Pancreas (tissue), 10 donors: ENCODE measurements around the gene AOC1. TPM values are rescaled to one million over a fixed set of nuclear protein-coding genes. Genes with fewer than 3 reads are reported as not detected.

ENCODE experiments used
- ATAC-seq, 4 donors: fragments of 200-7000 bp; cut with Tn5 transposase; one replicate each; pipeline versions ENCODE4 v1.8.0 to v1.9.1; 2020; ENCODE audit warnings: mild to moderate bottlenecking in 4 of 4, moderate library complexity in 4 of 4
- DNase-seq, 6 donors: peaks; one replicate each; pipeline ENCODE4 v3.0.0-alpha.2; 2020
- FAIRE-seq: peaks from 2 replicates; lab custom pipeline; 2012; peaks lifted over from hg19 to GRCh38; lab: Jason Lieb, UNC
- H3K27ac ChIP-seq, 4 donors: fragments of 200-600 bp; sonication (generic); 1 replicate in 3 of 4; 2 replicates in 1 of 4; pipeline versions ENCODE4 v1.5.0 to v1.8.0; 2020
- H3K27me3 ChIP-seq, 4 donors: fragments of 200-600 bp; one replicate each; pipeline ENCODE4 v1.8.0; 2021
- H3K36me3 ChIP-seq, 3 donors: fragments of 200-600 bp; sonication (generic) in 1 of 3; one replicate each; pipeline versions ENCODE4 v1.5.0 to v1.8.0; 2020 to 2021
- H3K4me1 ChIP-seq, 3 donors: fragments of 200-600 bp; one replicate each; pipeline ENCODE4 v1.8.0; 2021
- H3K4me3 ChIP-seq, 4 donors: fragments of 200-600 bp; sonication (generic) in 2 of 4; one replicate each; pipeline versions ENCODE4 v1.5.0 to v1.8.0; 2020 to 2021
- H3K9me3 ChIP-seq, 4 donors: fragments of 200-600 bp; one replicate each; pipeline ENCODE4 v1.8.0; 2021
- CTCF ChIP-seq, 4 donors: fragments of 200-600 bp; sonication (generic) in 3 of 4; IDR thresholded peaks; one replicate each; pipeline versions ENCODE4 v1.5.0 to v1.8.0; 2021; ENCODE audit warnings: antibody characterized with exemption in 4 of 4
- WGBS, 2 donors: extraction: QIAGEN DNeasy Blood & Tissue Kit; methylation state at CpG; one replicate each; pipeline ENCODE4 v1.1.7; 2013; 5-methylcytosine and 5-hydroxymethylcytosine counted together
- intact Hi-C, 3 donors: fragments of 100-400 bp; cut with DNase I; formaldehyde crosslinking; loops; one replicate each; pipeline versions ENCODE4 v1.11.1 to v1.14.2; 2022
- polyA plus RNA-seq, 2 donors: library from polyadenylated mRNA; stranded (reverse); fragments of 200-250 nt; gene quantifications; one replicate each; pipeline ENCODE4 v1.2.3, GENCODE V29; 2013
- total RNA-seq, 6 donors: library from RNA; stranded (reverse); fragmentation: NEBNext Ultra II Directional in 4 of 6; extraction: Animal tissue kit (Norgen Biotek cat#: 25700) in 4 of 6; gene quantifications; one replicate each; pipeline versions ENCODE4 v1.2.1 to v1.2.4, GENCODE V29; 2021 to 2023
- donor health status: healthy with polysubstance abuse.
- donor health status: DM: no; HTN: no; CAD: no; lungs with moderate emphysema.
- donor health status: DM: no; HTN: no; CAD: no.
- donor health status: control.
- donor health status: control.
- donor health status: Bipolar disorder and iron deficiency.
- donor health status: DM: yes; HTN: yes; CAD: no.
- donor health status: DM: no; HTN: no; CAD: no.
- donor health status: DM: no; HTN: no; CAD: no.
- donor health status: DM: yes; HTN: yes; CAD: no.

The AOC1 gene
- total and polyA plus RNA-seq, 8 donors, result 0.12 to 7.1 (median 0.43) TPM

GRCh38 chr7:150901160-150902035, 49.1 kb downstream of the AOC1 start:
- peak; percentile 28 to 55 (median 52) for ATAC-seq
- TF ChIP-seq CTCF (IDR thresholded peaks at IDR 0.05), result no peak
- peak in 5 of 6 donors; percentile 31 to 72 (median 57) for DNase-seq
- FAIRE-seq, result no peak
- Histone ChIP-seq H3K36me3 (no peaks in the 10 kb centered on the region), H3K27me3 (no peaks in the 10 kb centered on the region), H3K27ac (peak overlapping the region in 3 of 4 donors; percentile 51 to 63 (median 52)), H3K4me3 (no peak overlapping the region), H3K9me3 (no peaks in the 10 kb centered on the region), H3K4me1 (peaks cover 0 to 6% (median 0%) of the 10 kb centered on the region in 3 donors)
- intact Hi-C loops, result no loop called here
- 33 to 34% methylated on average over 15 of the region's 15 CpGs for WGBS, 2 donors

- DNase-seq (peak in 1 of 6 donors; percentile 55), ATAC-seq (no peak), FAIRE-seq (no peak)
- TF ChIP-seq CTCF (IDR thresholded peaks at IDR 0.05), result no peak
- H3K27me3 ChIP-seq, result no peaks in the 10 kb centered on the region
- no peaks in the 10 kb centered on the region for H3K9me3 ChIP-seq
- no peak overlapping the region for H3K4me3 ChIP-seq
- intact Hi-C loops, result no loop called here
- no peaks in the 10 kb centered on the region for H3K36me3 ChIP-seq
- 65 to 73% methylated on average over 14 of the region's 14 CpGs for WGBS, 2 donors
- H3K4me1 ChIP-seq, result peaks cover 0 to 6% (median 0%) of the 10 kb centered on the region in 3 donors
- peak overlapping the region in 3 of 4 donors; percentile 51 to 63 (median 52) for H3K27ac ChIP-seq
These were observed 50.0 kb downstream of the AOC1 start for GRCh38 chr7:150902078-150903033.

- ATAC-seq (peak; percentile 86 to 91 (median 88)), FAIRE-seq (peak; percentile 49), DNase-seq (peak; percentile 61 to 88 (median 79))
- no peaks in the 10 kb centered on the region for H3K27me3 ChIP-seq
- TF ChIP-seq CTCF (IDR thresholded peaks at IDR 0.05), result no peak
- H3K4me3 ChIP-seq, result no peak overlapping the region
- peak overlapping the region in 3 of 4 donors; percentile 48 to 72 (median 56) for H3K27ac ChIP-seq
- intact Hi-C loops, result no loop called here
- H3K4me1 ChIP-seq, result peaks cover 0 to 6% (median 0%) of the 10 kb centered on the region in 3 donors
- 46 to 47% methylated on average over 12 of the region's 12 CpGs for WGBS, 2 donors
- no peaks in the 10 kb centered on the region for H3K36me3 ChIP-seq
- no peaks in the 10 kb centered on the region for H3K9me3 ChIP-seq
These were observed 51.3 kb downstream of the AOC1 start for GRCh38 chr7:150903606-150904005.

- peak overlapping the region; percentile 44 to 72 (median 52) for H3K27ac ChIP-seq
- H3K4me3 ChIP-seq, result no peak overlapping the region
- 59 to 70% methylated on average over 6 of the region's 6 CpGs for WGBS, 2 donors
- no peaks in the 10 kb centered on the region for H3K27me3 ChIP-seq
- H3K36me3 ChIP-seq, result no peaks in the 10 kb centered on the region
- H3K4me1 ChIP-seq, result peaks cover 0 to 6% (median 0%) of the 10 kb centered on the region in 3 donors
- intact Hi-C loops, result no loop called here
- no peak for TF ChIP-seq CTCF (IDR thresholded peaks at IDR 0.05)
- FAIRE-seq (no peak), ATAC-seq (peak in 1 of 4 donors; percentile 5), DNase-seq (no peak)
- H3K9me3 ChIP-seq, result no peaks in the 10 kb centered on the region
These were observed 51.9 kb downstream of the AOC1 start for GRCh38 chr7:150904011-150904909.
